BLaER1 (cell line): Measurements from ENCODE around the gene SYCE3.
A peak's percentile ranks its signal among the peaks of the same experiment; 100 is the strongest.

Experiments used
- H3K27ac ChIP-seq: shearing (Covaris generic); formaldehyde crosslinking; 2 replicates; pipeline ENCODE4 v1.8.1; 2022
- H3K27me3 ChIP-seq: shearing (Covaris generic); formaldehyde crosslinking; 2 replicates; pipeline ENCODE4 v1.8.1; 2022
- H3K36me3 ChIP-seq: shearing (Covaris generic); formaldehyde crosslinking; 2 replicates; pipeline ENCODE4 v1.8.1; 2022
- H3K4me1 ChIP-seq: shearing (Covaris generic); formaldehyde crosslinking; 2 replicates; pipeline ENCODE4 v1.8.1; 2022
- H3K4me2 ChIP-seq: shearing (Covaris generic); formaldehyde crosslinking; 2 replicates; pipeline ENCODE4 v1.8.1; 2022
- H3K4me3 ChIP-seq: shearing (Covaris generic); formaldehyde crosslinking; 2 replicates; pipeline ENCODE4 v1.8.1; 2022
- H3K9ac ChIP-seq: shearing (Covaris generic); formaldehyde crosslinking; 2 replicates; pipeline ENCODE4 v1.8.1; 2022
- H3K9me3 ChIP-seq: shearing (Covaris generic); formaldehyde crosslinking; 2 replicates; pipeline ENCODE4 v1.8.1; 2022
- H4K20me1 ChIP-seq: shearing (Covaris generic); formaldehyde crosslinking; 2 replicates; pipeline ENCODE4 v1.8.1; 2022
- Cebpa-rat ChIP-seq: shearing (Covaris generic); IDR thresholded peaks from 2 replicates; pipeline ENCODE4 v1.8.1; 2022

SYCE3 gene

DNA sequence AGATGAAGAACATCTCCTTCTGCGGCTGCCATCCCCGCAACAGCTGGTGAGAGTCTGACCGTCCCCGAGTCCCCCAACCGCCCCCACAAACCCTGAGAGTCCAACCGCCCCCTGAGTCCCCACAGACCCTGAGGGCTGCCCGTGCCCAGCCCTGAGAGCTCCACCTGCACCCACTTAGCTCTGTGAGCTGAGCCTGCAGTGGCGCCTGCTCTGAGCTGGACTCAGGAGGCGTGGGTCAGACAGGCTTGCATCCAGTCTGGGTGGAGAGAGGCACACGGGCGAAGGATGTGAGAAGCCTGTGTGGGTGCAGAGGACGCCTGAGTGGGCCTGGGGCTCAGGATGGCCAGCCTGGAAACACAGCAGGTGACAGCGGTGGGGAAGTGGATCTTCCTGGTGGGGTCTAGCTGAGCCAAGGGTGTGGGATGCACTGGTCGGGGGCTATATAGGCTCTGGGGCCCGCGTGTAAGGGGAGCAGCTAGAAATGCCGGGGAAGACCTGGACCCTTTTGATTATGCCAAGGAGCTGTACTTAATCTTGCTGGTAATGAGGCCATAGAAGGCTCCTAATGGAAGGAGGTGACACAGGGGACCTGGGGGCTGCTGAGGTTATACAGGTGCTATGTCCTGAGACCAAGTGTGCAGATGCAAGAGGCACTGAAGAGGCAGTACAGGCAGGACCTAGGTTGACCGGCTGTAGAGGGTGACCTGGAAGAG is 44.4 kb upstream of the SYCE3 start:
- Histone ChIP-seq H3K9ac (no peak overlapping the region), H3K4me1 (peaks cover 9% of the 10 kb centered on the region; the same call in 1 of the 2 replicates), H3K36me3 (no peaks in the 10 kb centered on the region), H3K9me3 (no peaks in the 10 kb centered on the region), H3K4me3 (no peak overlapping the region), H3K27me3 (peaks cover 52% of the 10 kb centered on the region), H3K27ac (no peak overlapping the region), H3K4me2 (no peak overlapping the region), H4K20me1 (peaks cover 21% of the 10 kb centered on the region)
- TF ChIP-seq Cebpa-rat: no peak

DNA sequence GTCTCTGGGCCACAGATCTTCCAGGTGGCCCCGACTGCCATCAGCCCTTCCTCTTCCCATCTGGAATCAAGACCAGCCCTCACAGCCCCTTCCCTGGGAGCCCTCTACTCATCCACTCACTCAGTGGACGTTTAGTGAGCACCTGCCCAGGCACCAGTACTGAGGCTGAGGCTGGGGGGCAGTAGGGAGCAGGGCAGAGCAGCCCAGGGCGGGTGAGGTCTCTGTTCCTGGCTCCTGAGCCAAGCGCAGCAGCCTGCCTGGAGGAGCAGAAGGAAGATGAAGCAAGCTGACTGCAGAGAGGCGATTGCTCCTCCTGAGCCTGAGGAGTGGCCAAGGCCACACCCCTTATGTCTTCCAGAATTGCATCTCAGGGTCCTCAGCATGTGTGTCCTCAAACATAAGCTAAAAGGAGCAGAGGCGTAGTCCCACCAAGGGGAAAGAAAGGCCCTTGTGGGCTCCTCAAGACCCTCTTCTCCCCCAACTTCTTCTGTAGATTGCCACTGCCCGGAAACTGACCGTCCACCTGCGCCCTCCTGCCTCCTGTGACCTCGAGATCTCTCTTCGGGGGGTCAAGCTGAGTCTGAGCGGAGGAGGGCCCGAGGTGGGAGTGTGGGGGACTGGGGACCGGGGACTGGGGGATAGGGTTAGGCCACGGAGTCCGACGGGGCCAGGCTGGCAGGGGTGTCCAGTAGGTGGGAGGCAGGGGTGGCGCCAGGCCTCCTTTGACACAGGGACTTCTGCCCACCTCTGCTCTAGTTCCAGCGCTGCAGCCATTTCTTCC is 43.6 kb upstream of the SYCE3 start:
- Histone ChIP-seq H3K36me3 (no peaks in the 10 kb centered on the region), H3K4me2 (peak overlapping the region; percentile 34; the same call in 1 of the 2 replicates), H4K20me1 (peaks cover 27% of the 10 kb centered on the region), H3K27ac (no peak overlapping the region), H3K9ac (no peak overlapping the region), H3K9me3 (no peaks in the 10 kb centered on the region), H3K4me1 (peaks cover 9% of the 10 kb centered on the region; the same call in 1 of the 2 replicates), H3K27me3 (peaks cover 59% of the 10 kb centered on the region), H3K4me3 (no peak overlapping the region)
- no peak for TF ChIP-seq Cebpa-rat

DNA sequence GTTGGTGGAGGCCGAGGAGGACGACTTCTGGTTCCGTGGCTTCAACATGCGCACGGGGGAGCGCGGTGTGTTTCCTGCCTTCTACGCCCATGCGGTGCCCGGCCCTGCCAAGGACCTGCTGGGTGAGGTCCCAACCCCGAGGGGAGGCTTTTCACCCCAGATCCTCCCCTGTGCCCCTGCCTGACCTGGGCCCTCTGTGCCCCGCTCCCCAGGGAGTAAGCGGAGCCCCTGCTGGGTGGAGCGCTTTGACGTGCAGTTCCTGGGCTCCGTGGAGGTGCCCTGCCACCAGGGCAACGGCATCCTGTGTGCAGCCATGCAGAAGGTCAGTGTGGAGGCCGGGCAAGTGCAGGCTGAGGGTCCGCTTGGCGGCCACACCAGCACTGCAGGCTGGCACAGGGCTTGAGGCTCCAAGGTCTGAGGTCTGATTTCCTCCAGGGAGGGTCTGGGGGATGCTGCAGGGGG is 42.9 kb upstream of the SYCE3 start:
- TF ChIP-seq Cebpa-rat: no peak
- peaks cover 66% of the 10 kb centered on the region for H3K27me3 ChIP-seq
- H3K9ac ChIP-seq: no peak overlapping the region
- no peaks in the 10 kb centered on the region for H3K9me3 ChIP-seq
- peaks cover 9% of the 10 kb centered on the region; the same call in 1 of the 2 replicates for H3K4me1 ChIP-seq
- no peak overlapping the region for H3K4me3 ChIP-seq
- no peaks in the 10 kb centered on the region for H3K36me3 ChIP-seq
- H3K4me2 ChIP-seq: peak overlapping the region; percentile 34
- H4K20me1 ChIP-seq: peaks cover 27% of the 10 kb centered on the region
- no peak overlapping the region for H3K27ac ChIP-seq

DNA sequence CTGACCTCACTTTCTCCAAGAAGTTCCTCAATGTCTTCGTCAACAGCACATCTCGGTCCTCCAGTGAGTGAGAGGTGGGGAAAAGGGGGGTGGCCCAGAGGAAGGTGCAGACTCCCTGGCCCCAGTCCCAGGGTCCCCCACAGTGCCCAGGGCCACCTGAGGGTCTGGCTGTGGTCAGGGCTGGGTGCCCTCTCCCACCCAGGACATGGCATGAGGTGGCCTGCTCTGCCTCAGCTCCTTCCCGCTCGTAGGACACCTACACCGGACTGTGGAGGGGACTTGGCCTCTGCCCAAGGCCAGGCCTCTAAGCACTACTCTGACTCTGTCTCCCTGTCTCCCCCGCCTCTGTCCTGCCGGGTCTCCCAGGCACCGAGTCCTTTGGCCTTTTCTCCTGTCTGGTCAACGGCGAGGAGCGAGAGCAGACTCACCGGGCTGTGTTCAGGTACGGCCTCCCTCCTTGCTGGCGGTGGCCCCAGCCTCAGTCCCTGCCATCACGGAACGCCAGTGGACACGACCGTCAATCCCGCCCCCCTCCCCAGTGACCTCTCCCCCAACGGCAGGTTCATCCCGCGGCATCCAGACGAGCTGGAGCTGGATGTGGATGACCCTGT is 42.4 kb upstream of the SYCE3 start:
- H3K4me2 ChIP-seq: peak overlapping the region; percentile 34; the same call in 1 of the 2 replicates
- H3K27ac ChIP-seq: no peak overlapping the region
- no peak overlapping the region for H3K9ac ChIP-seq
- peaks cover 9% of the 10 kb centered on the region; the same call in 1 of the 2 replicates for H3K4me1 ChIP-seq
- H3K9me3 ChIP-seq: no peaks in the 10 kb centered on the region
- TF ChIP-seq Cebpa-rat: no peak
- H3K27me3 ChIP-seq: peaks cover 71% of the 10 kb centered on the region
- peaks cover 28% of the 10 kb centered on the region for H4K20me1 ChIP-seq
- H3K36me3 ChIP-seq: no peaks in the 10 kb centered on the region
- H3K4me3 ChIP-seq: no peak overlapping the region

DNA sequence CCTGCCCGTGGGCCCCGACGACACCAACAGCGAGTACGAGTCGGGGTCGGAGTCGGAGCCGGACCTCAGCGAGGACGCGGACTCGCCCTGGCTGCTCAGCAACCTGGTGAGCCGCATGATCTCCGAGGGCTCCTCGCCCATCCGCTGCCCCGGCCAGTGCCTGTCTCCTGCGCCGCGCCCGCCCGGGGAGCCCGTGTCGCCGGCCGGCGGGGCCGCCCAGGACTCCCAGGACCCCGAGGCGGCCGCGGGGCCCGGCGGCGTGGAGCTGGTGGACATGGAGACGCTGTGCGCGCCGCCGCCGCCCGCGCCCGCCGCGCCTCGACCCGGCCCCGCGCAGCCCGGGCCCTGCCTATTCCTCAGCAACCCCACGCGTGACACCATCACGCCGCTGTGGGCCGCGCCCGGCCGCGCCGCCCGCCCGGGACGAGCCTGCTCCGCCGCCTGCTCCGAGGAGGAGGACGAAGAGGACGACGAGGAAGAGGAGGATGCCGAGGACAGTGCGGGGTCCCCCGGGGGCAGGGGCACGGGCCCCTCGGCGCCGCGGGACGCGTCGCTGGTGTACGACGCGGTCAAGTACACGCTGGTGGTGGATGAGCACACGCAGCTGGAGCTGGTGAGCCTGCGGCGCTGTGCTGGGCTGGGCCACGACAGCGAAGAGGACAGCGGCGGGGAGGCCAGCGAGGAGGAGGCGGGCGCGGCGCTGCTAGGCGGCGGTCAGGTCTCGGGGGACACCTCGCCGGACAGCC is 41.7 kb upstream of the SYCE3 start:
- peaks cover 9% of the 10 kb centered on the region; the same call in 1 of the 2 replicates for H3K4me1 ChIP-seq
- peaks cover 35% of the 10 kb centered on the region for H4K20me1 ChIP-seq
- H3K36me3 ChIP-seq: no peaks in the 10 kb centered on the region
- H3K27me3 ChIP-seq: peaks cover 77% of the 10 kb centered on the region
- TF ChIP-seq Cebpa-rat: no peak
- H3K9ac ChIP-seq: no peak overlapping the region
- no peak overlapping the region for H3K27ac ChIP-seq
- H3K9me3 ChIP-seq: no peaks in the 10 kb centered on the region
- H3K4me2 ChIP-seq: no peak overlapping the region
- H3K4me3 ChIP-seq: no peak overlapping the region

DNA sequence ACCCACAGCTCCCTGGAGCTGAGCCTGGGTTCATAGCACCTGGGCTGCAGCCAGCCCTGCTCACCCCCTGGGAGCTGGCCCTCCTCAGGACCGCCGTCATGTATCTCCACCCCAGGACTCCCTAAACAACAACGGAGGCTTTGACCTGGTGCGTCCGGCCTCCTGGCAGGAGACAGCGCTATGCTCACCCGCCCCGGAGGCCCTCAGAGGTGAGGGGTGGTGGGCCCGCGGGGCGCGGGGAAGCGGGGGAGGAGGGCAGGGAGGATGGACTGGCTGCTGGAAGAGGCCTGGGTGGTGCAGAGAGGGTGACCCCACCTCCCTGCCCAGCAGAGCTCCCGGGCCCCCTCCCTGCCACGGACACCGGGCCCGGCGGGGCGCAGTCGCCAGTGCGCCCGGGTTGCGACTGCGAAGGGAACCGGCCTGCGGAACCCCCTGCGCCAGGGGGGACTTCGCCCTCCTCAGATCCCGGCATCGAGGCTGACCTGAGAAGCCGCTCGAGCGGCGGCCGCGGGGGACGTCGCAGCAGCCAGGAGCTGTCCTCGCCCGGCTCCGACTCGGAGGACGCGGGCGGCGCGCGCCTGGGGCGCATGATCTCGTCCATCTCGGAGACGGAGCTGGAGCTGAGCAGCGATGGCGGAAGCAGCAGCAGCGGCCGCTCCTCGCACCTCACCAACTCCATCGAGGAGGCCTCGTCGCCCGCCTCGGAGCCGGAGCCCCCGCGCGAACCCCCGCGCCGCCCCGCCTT is 41.0 kb upstream of the SYCE3 start:
- Histone ChIP-seq H3K36me3 (no peaks in the 10 kb centered on the region), H3K27ac (no peak overlapping the region), H3K4me3 (no peak overlapping the region), H3K9me3 (no peaks in the 10 kb centered on the region), H3K4me2 (no peak overlapping the region), H3K27me3 (peaks cover 82% of the 10 kb centered on the region), H3K4me1 (peaks cover 9% of the 10 kb centered on the region; the same call in 1 of the 2 replicates), H3K9ac (no peak overlapping the region), H4K20me1 (peaks cover 41% of the 10 kb centered on the region)
- no peak for TF ChIP-seq Cebpa-rat

DNA sequence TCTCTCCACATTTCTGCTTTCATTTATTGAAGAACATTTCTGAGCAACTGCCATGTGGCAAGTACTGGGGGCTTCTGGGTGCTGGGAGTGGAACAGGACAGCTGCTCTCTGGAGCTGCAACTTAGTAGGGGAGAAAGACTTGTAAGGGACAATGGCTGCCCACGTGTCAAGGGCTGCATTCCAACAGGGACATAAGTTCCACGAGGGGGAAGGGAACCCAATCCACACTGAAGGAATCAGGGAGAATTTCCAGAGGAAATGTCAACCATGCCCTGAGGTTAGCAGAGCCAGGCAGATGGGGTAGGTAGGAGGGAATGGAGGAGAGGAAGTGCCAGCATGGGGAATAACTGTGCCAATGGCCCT is 39.6 kb upstream of the SYCE3 start:
- H3K27ac ChIP-seq: no peak overlapping the region
- H4K20me1 ChIP-seq: peaks cover 48% of the 10 kb centered on the region
- H3K4me1 ChIP-seq: peaks cover 9% of the 10 kb centered on the region; the same call in 1 of the 2 replicates
- TF ChIP-seq Cebpa-rat: no peak
- H3K9me3 ChIP-seq: no peaks in the 10 kb centered on the region
- no peak overlapping the region for H3K4me2 ChIP-seq
- no peak overlapping the region for H3K9ac ChIP-seq
- peaks cover 87% of the 10 kb centered on the region for H3K27me3 ChIP-seq
- H3K4me3 ChIP-seq: no peak overlapping the region
- no peaks in the 10 kb centered on the region for H3K36me3 ChIP-seq

DNA sequence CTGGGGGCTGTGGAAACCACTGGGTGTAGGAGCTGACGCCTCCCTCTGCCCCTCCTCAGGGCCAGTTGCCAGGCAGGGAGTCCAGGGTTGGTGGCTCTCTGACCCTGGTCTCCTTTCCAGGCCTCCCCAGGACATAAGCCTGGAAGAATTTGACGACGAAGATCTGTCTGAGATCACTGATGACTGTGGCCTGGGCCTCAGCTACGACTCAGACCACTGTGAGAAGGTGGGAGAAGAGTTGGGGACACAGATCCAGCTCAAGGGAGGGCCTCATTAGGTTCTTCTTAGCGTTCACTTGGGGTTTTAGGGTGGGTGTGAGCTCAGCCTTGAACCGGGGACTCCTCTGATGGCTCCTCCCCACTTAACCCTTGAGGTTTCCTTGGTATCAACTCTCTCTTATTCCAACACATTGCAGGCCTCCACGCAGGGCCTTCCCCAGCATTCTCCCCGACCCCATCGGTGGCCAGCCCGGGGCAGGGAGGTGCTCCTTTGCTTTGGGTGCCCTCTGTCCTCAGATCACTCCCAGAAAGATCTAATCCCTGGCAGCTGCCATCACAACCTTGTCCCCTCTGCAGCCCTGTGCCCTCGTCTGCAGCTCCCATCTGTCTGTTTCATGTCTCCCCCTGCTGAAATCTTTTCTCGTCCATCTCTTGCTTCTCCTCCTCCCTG is 39.1 kb upstream of the SYCE3 start:
- Histone ChIP-seq H4K20me1 (peaks cover 48% of the 10 kb centered on the region), H3K4me1 (peaks cover 9% of the 10 kb centered on the region; the same call in 1 of the 2 replicates), H3K4me2 (no peak overlapping the region), H3K27ac (no peak overlapping the region), H3K4me3 (no peak overlapping the region), H3K27me3 (peaks cover 82% of the 10 kb centered on the region), H3K9ac (no peak overlapping the region), H3K36me3 (no peaks in the 10 kb centered on the region), H3K9me3 (no peaks in the 10 kb centered on the region)
- no peak for TF ChIP-seq Cebpa-rat
